HG03196 (cell line): ENCODE measurements around the gene FAM184A.

ENCODE experiments used
- ATAC-seq: cut with Tn5 transposase; IDR thresholded peaks from one replicate; pipeline ENCODE4 v1.9.1; 2021; ENCODE audit not compliant: unreplicated experiment

FAM184A gene

DNA sequence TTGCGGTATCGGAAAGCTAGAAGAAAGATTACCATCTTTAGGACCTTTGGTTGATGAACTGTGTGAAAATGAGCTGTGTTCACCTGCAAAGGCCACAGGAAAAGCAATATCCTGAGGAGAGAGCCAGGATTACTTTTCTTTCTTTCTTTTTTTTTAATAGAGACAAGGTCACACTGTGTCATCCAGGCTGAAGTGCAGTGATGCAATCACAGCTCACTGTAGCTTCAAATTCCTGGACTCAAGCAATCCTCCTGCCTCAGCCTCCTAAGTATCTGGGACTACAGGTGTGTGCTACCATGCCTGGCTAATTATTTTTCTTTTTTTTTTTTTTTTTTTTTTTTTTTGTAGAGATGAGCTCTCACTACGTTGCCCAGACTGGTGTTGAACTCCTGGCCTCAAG lies 17.2 kb downstream of the FAM184A start:
- ATAC-seq = no peak

DNA sequence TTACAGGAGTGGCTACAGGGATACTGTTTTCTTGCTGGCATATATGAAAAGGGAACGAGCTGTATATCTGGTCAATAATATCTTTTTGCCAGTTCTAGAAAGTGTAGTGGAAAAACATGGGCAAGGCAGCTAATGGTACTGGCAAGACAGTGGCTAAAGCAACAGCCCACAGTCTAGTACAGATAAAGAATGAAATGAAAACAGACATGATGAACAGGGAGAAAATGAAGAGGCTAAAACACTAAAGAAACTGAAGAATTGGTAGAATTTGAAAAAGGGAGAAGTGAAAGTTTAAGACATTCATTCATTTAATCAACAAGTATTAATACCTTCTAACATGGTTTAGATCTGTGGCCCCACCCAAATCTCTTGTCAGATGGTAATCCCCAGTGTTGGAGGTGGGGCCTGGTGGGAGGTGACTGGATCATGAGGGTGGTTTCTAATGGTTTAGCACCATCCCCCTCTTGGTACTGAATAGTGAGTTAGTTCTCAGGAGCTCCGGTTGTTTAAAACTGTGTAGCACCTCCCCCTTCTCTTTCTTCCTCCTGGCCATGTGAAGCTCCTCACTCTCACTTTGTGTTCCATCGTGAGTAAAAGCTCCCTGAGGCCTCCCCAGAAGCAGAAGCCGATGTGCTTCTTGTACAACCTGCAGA lies 18.1 kb downstream of the FAM184A start:
- ATAC-seq = no peak

DNA sequence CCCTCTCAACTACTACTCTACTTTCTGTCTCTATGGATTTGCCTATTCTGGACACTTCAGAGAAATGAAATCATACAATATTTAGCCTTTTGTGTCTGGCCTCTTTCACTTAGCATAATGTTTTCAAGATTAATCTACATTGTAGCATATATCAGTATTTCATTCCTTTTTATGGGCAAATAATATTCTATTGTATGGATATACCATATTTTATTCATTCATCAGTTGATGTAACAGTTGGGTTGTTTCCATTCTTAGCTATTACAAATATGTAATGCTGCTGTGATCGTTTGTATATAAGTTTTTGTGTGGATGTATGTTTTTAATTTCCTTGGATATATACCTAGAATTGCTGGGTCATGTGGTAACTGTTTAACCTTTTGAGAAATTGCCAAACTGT lies 23.4 kb downstream of the FAM184A start:
- ATAC-seq = no peak

DNA sequence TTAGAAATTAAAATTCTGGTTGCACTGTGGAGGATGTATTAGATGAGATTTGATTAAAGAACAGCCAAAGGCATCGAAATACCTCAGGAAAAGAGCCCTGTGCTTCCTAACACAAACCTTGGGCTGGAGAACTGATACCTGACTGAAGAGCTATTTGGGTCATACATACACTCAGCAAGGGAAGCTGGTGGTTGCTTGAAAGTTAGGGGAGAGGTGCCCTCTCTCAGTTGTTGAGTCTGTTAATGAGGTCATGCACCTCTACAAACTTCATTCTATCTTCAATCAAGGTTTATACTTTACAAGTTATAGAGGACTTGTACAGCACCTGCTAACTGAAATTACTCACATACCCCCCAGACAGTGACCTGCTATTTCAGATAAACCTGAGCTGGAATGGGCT lies 25.5 kb downstream of the FAM184A start:
- no peak for ATAC-seq

DNA sequence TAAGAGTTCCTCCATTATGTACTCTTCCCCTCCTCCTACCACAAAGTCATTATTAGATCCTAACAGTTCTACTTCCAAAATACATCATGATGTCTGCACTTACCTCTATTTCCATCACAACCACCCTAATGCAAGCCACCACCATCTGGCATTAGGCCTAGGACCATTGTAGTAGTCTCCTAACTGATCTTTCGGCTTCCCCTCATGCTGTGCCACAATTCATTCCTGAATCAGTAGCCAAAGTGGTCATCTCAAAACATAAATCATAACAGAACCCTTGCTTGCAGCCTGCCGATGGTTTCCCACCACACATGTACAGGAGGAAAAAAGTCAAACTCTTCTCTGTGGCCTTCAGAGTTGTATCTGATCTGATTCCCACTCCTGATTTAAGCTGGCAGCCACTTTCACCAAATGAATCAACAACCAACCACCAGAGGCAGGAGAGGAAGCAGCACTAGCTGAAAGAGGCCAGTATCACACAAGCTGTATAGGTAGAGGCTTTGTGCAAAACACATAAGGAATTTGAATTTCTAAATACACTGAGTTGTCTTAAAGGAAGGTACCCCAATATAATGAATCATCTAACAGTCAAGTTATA lies 26.1 kb downstream of the FAM184A start:
- peak; percentile 77 for ATAC-seq

DNA sequence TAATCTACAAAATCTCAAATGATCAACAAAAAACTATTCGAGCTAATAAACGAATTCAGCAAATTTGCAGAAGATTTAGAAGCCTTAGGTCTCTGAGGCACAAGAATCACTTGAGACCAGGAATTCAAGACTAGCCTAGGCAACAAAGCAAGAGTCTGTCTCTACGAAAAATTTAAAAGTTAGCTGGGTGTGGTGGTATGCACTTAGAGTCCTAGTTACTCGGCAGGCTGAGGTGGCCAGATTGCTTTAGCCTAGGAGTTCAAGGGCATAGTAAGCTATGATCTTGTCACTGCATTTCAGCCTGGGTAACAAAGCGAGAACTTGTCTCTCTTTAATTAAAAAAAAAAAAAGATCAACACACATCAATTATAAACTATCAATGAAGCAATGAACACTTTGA lies 34.2 kb downstream of the FAM184A start:
- ATAC-seq = no peak

DNA sequence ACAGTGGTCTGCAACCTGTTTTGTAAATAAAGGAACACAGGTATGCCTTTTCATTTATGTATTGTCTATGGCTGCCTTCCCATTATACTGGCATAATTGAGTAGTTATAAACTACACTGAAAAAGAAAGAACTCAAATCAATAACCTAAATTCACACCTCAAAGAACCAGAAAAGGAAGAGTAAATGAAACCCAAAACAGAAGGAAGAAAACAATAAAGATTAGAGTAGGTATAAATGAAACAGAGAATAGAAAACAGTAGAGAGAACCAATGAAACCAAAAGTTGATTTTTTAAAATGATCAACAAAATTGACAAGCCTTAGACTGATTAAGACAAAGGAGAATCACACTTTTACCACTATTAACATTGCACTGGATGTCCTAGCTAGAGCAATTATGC lies 34.7 kb downstream of the FAM184A start:
- ATAC-seq = peak; percentile 60

DNA sequence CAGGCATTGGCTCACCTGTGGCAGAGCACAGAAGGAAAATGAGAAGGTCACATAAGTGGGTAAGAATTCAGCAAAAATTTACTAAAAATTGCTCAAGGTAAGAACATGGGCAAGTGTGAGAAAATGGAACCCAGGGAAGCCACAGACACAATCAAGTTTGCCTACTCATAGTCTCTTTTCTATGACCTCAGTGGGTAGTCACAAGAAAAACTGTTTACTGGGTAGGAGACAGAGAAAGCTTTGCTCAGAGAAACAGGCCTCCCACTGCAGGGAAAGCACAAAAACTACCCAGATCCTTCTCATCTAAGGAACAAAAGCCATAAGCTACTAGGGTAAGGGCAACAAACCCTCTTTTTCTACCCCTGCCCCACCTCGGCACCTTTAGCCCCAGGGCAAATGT lies 35.2 kb downstream of the FAM184A start:
- ATAC-seq = no peak

DNA sequence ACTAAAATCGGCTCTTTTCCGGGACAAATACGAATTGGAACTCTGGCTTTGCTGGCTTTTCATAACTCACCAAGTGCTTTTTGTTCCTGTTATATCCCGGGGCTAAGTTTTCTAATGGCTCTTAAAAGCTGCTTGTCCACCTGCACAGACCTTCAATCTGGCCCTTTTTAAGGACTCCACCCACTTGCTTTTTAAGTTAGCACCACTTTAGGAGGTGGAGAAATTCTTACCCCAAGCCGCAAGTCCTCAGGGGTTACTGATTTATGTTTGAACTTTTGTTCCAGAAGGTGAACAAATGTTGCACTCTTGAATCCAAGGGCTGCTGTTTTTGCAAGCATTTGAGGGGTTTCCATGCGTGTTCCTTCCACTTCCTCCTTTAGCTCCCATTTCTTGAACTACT lies 37.8 kb downstream of the FAM184A start:
- no peak for ATAC-seq

DNA sequence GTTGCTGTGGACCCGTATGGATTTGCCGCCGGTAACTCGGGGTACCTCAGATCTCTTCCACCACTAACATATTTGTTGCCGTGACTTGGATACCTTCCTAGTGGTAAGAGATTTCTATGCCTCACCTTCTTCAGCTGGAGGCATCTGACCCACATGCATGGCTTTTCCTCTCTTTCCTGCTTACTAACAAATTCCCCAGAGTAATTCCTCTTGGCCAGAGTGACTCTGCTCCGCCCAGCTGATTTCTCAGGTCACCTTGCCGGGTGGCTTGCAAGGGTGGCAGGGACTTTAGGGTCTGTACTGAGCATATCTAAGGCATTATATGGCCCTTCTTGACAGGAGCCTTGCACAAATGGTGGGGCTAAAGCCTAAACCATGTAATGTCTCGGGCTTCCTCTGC lies 38.2 kb downstream of the FAM184A start:
- no peak for ATAC-seq

DNA sequence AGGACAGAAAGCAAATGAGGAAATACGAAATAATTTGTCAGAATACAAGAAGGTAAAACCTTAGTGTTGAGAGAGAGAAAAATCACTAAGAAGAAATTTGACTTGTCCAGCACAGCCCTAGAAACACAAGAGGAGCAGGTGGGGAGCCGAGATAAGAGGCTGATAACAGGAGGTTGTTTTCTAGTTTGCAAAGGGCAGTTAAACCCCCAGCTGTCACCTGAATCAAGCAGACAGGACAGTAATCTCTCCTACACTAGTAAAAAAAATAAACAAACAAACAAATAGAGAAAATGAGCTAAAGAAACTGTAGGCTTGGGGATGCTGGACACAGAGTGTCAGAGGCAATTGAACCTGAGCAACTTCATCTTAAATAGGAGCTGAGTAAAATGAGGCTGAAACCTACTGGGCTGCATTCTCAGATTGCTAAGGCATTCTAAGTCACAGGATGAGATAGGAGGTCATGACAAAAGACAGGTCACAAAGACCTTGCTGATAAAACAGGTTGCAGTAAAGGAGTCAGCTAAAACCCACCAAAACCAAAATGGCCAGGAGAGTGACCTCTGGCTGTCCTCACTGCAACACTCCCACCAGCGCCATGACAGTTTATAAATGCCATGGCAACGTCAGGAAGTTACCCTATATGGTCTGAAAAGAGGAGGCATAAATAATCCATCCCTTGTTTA lies 40.4 kb downstream of the FAM184A start:
- ATAC-seq = no peak

DNA sequence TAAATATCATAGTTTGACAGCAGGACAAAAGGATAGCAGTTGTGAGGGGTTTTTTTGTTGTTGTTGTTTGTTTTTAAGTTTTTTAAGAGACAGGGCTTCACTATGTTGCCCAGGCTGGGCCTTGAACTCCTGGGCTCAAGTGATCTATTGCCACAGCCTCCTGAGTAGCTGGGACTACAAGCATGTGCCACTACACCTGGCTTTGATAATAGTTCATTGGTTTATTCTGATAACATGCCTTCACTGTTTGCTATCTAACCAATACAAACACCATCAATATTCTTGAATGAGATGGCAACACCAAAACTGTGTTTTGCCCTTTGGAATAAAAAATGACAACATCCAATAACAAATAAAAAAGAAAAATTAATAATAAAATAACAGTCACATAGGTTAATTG lies 41.2 kb downstream of the FAM184A start:
- ATAC-seq = no peak

DNA sequence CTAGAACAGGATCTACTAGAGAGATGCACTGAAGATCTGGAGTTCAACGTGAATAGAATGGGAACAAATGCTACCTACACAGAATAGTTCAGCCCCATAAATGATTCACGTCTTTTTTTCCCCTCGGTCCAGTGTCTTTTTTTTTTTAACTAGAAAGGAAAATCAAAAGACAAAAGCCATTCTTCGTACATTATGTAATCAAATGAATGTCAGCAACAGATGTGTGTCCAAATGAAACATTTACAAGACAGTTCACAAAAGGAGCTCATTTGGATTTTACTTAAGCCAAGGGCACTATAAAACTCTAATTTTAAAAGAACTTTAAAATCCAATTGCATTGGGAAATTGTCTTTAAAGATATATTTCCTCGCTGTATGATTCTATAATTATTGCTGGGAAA lies 42.4 kb downstream of the FAM184A start:
- ATAC-seq = no peak

DNA sequence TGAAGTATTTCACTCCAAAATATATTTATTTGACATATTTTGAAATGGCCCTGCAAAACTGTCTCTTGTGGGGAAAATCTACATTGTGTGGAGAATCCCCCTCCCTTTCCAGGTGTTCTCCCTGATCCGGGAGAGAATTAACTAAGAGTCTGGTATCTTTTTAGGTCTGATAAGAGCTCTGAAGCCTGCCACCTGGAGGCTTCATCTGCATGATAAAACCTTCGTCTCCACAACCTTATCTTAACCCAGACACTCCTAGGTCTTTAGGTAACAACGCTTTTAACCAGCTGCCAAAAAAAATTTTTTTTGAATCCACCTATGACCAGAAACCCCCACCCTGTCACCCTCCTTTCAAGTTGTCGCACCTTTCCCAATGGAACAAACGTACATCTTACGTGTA lies 43.0 kb downstream of the FAM184A start:
- no peak for ATAC-seq

DNA sequence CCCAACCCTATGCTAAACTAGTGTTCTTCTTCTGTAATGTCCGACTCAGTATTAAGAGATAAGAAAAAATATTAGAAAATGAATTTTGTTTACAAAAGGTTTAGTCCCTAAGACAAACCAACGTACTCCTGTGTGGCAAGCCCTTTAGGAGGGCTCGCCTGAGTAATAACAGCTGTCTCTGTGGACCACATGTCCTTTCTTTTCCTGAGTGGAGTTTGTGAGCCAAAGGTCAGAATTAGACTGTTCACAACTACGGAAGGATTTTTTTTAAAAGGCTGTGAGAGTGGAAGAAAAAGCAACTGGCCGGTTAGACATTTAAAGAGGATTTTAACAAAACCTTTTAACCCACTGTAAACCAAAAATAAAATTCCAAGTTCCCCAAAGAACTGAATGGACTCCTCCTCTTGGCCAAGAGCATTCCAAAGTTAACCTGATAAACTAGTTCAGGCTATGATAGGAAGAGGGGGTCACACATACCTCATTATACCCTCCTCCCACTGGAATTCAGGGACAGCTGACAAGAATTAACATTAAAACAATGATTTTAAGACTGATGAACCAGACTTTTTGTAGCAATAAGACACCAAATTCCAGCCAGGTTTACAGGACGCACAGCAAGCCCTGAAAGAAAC lies 43.5 kb downstream of the FAM184A start:
- no peak for ATAC-seq

DNA sequence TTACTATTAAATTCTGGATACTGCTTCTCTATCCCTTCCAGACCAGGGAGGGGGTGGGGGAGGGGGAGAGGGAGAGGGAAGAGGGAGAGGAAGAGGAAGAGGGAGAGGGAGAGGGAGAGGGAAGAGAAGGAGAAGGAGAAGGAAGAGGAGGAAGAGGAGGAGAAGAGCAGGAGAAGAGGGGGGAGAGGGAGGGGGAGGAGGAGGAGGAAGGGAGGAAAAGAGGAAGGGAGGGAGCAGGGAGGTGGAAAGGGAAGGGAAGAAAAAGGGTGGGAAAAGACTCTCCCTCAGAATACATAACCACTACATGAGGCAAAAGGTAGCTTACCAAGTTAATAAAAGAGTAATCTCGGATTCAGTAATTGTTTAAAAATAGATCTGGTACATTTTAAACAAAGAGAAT lies 46.0 kb downstream of the FAM184A start:
- ATAC-seq = no peak

DNA sequence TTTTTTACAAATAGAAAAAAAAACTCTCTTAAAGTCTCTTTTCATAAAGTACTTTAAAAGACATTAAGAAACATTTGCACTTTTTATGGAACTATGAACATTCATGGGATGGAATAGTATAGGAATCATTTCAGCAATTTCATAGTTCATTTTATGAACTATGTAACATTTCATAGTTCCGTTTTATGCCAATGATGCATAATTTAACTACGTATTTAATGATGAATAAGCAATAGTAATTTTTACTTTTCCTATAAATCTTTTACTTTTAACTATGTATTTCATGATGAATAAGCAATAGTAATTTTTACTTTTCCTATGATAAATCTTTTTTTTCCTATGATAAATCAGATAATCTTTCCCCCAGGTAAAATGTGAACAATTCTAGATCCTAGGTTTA lies 47.7 kb downstream of the FAM184A start:
- ATAC-seq = no peak

DNA sequence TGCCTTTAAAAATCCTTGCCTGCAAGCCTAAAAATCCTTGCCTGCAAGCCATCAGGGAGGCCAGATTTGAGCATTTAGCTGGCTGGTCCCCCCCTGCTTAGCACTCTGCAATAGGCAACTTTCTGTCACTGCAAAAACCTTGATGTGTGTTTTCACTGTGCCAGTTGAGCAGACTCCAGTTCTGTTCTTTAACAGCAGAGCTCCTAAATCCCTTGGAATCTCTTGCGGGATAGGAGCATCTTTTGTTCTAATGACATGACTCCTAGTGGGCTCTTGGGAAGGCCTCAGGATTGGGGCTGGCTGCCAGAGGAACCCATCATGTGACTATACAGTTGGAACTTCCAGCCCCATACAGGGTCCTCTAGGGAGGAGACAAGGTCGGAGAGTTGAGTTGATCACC lies 50.4 kb downstream of the FAM184A start:
- ATAC-seq = no peak

DNA sequence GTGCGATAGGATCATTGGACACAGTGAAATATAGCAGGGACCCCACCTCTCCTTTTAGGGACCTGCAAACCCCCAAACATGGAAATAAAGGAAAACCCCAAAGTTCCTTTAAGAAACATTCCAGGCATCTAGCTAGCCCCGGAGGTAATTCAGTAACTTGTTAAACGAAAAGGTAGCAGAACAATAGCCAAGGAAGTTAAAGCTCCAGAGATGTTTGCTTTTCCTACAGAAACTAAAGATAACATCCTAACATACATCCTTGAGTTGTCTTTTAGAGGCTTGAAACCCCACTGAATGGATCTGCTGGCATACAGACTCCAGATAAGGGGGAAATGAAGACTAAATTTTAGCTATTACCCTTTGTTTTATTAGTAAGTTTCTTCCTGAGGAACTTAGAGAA lies 51.0 kb downstream of the FAM184A start:
- ATAC-seq = no peak

DNA sequence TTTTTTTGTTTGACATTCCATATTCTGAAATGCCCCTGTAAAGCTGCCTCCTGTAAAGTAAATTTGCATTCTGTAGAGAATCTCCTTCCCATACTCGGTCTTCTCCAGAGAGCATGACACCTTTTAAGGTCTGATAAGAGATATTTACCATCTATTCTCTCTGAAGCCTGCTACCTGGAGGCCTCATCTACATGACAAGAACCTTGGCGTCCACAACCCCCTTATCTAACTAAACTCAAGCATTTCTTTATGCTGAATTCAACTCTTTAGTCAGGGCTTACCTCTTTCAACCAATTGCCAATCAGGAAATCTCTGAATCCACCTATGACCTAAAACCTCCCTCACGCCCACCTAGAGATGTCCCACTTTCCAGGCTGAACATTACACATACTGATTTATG lies 51.6 kb downstream of the FAM184A start:
- no peak for ATAC-seq

DNA sequence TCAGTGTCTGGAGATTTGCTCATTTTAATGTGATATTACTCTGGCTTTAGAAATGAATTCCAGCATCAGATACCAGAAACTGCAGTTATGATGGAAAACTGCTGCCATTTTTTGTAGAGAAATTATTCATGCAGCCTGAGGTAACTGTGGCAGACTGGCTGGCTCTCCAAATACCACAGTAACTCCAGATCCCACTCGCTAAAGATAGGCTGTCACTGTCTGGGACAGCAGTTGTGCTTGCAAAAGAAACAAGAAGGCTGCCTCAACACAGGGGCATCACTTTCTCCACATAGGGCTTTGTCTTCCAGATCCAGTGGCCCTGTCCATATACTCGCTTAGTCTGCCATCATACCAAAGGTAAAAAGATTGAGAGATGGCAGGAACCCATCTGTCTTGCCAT lies 52.7 kb downstream of the FAM184A start:
- ATAC-seq = no peak

DNA sequence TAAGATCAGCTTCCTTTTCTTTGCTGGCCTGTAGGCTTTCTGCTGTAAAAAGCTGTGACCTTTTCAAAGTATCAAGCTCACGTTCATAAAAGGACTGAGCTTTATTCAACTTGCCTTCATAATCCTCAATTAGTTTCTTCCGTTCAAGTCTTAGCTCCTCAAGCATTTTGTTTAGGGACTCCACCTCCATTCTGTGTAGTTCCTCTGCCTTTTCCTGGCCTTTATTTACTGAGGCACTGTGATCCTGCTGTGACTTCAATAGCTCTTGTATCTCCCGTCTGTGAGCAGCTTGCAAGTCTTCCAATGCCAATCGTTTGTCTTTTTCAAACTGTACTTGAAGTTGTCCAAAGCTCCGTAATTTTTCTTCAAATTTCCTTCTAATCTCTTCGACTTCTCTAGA lies 54.4 kb downstream of the FAM184A start:
- no peak for ATAC-seq
